PC-9 (cell line): Measurements from ENCODE around the gene PMIS2.

ENCODE experiments used
- EZH2 ChIP-seq: fragments of 200-600 bp; sonication (generic); IDR thresholded peaks from 2 replicates; pipeline ENCODE4 v1.8.0; 2017; ENCODE audit warnings: antibody characterized with exemption, low read depth
- TF ChIP-seq, protein P1 (sequence below): fragments of 200-600 bp; sonication (generic); conservative IDR thresholded peaks from 2 replicates; pipeline ENCODE4 v1.6.1; 2017; ENCODE audit warnings: mixed run types, antibody characterized with exemption, mild to moderate bottlenecking, moderate library complexity

DNA sequence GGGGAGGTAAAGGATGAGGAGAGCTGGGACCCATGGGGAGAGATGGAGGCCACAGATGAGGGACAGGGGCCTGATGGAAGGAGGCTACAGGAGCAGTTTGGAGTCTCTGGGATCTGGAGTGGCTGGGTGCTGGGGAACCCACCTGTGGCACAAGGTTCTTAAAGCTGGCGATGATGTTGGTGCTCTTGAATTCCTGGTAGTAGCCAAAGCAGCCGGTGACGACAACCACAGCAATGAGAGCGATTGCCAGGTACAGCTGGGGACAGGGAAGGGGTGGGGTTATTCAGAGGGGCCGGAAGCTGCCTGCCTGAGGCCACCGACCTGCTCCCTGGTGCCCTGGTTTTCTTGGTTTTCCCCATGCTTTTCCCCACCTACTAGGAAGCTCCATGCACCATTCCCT, 25.3 kb upstream of the PMIS2 start:
- TF ChIP-seq, protein P1, sequence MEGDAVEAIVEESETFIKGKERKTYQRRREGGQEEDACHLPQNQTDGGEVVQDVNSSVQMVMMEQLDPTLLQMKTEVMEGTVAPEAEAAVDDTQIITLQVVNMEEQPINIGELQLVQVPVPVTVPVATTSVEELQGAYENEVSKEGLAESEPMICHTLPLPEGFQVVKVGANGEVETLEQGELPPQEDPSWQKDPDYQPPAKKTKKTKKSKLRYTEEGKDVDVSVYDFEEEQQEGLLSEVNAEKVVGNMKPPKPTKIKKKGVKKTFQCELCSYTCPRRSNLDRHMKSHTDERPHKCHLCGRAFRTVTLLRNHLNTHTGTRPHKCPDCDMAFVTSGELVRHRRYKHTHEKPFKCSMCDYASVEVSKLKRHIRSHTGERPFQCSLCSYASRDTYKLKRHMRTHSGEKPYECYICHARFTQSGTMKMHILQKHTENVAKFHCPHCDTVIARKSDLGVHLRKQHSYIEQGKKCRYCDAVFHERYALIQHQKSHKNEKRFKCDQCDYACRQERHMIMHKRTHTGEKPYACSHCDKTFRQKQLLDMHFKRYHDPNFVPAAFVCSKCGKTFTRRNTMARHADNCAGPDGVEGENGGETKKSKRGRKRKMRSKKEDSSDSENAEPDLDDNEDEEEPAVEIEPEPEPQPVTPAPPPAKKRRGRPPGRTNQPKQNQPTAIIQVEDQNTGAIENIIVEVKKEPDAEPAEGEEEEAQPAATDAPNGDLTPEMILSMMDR = no peak
- no peak for TF ChIP-seq EZH2
